Neutrophil (primary cell): ENCODE measurements around the gene FHOD3.

Source experiments
- H3K27ac ChIP-seq: fragments of 200-600 bp; sonication (generic); 2 replicates; pipeline ENCODE4 v1.5.1; 2016; ENCODE audit warnings: mild to moderate bottlenecking, moderate library complexity
- H3K27me3 ChIP-seq: fragments of 200-600 bp; sonication (generic); 2 replicates; pipeline ENCODE4 v1.6.0; 2016; ENCODE audit warnings: mild to moderate bottlenecking
- H3K36me3 ChIP-seq: fragments of 200-600 bp; sonication (generic); 2 replicates; pipeline ENCODE4 v1.5.1; 2017
- H3K4me1 ChIP-seq, 2 experiments: fragments of 200-600 bp in 1 of 2; sonication (generic) in 1 of 2; 1 replicate in 1 of 2; 2 replicates in 1 of 2; pipeline versions ENCODE4 v1.5.1 to v1.6.1; 2013 to 2016; ENCODE audit warnings: low read depth in 1 of 2, low read length in 1 of 2, mild to moderate bottlenecking in 1 of 2, moderate library complexity in 1 of 2; ENCODE audit not compliant: control insufficient read depth in 1 of 2, insufficient read depth in 1 of 2
- H3K4me3 ChIP-seq, 2 experiments: fragments of 200-600 bp in 1 of 2; sonication (generic) in 1 of 2; 1 replicate in 1 of 2; 2 replicates in 1 of 2; pipeline ENCODE4 v1.5.1; 2013 to 2016; ENCODE audit warnings: low read depth in 1 of 2, low read length in 1 of 2, mild to moderate bottlenecking in 1 of 2, moderate library complexity in 1 of 2
- H3K9me3 ChIP-seq: fragments of 200-600 bp; sonication (generic); 2 replicates; pipeline ENCODE4 v1.5.1; 2016
- CTCF ChIP-seq: fragments of 200-600 bp; sonication (generic); IDR thresholded peaks from 2 replicates; pipeline ENCODE4 v1.5.1; 2016; ENCODE audit warnings: antibody characterized with exemption

The FHOD3 gene

GRCh38 chr18:36772241-36772723 lies 474.8 kb downstream of the FHOD3 start:
- H3K36me3 ChIP-seq = no peaks in the 10 kb centered on the region
- no peaks in the 10 kb centered on the region for H3K4me1 ChIP-seq
- H3K27me3 ChIP-seq = no peaks in the 10 kb centered on the region
- TF ChIP-seq CTCF = no peak
- no peaks in the 10 kb centered on the region for H3K9me3 ChIP-seq
- no peak overlapping the region for H3K27ac ChIP-seq
- H3K4me3 ChIP-seq = no peak overlapping the region

GRCh38 chr18:36775396-36775795 lies 477.9 kb downstream of the FHOD3 start:
- no peaks in the 10 kb centered on the region for H3K4me1 ChIP-seq
- no peaks in the 10 kb centered on the region for H3K9me3 ChIP-seq
- no peak for TF ChIP-seq CTCF
- no peak overlapping the region for H3K27ac ChIP-seq
- H3K36me3 ChIP-seq = no peaks in the 10 kb centered on the region
- no peaks in the 10 kb centered on the region for H3K27me3 ChIP-seq
- no peak overlapping the region for H3K4me3 ChIP-seq

- no peaks in the 10 kb centered on the region for H3K4me1 ChIP-seq
- H3K36me3 ChIP-seq = no peaks in the 10 kb centered on the region
- no peak overlapping the region for H3K4me3 ChIP-seq
- no peak for TF ChIP-seq CTCF
- no peaks in the 10 kb centered on the region for H3K27me3 ChIP-seq
- no peak overlapping the region for H3K27ac ChIP-seq
- H3K9me3 ChIP-seq = no peaks in the 10 kb centered on the region
These were observed 479.1 kb downstream of the FHOD3 start for GRCh38 chr18:36776650-36777049.

GRCh38 chr18:36777566-36777965 lies 480.1 kb downstream of the FHOD3 start:
- TF ChIP-seq CTCF = no peak
- H3K4me3 ChIP-seq = no peak overlapping the region
- H3K9me3 ChIP-seq = no peaks in the 10 kb centered on the region
- no peak overlapping the region for H3K27ac ChIP-seq
- no peaks in the 10 kb centered on the region for H3K4me1 ChIP-seq
- no peaks in the 10 kb centered on the region for H3K36me3 ChIP-seq
- no peaks in the 10 kb centered on the region for H3K27me3 ChIP-seq

GRCh38 chr18:36780748-36781147 lies 483.2 kb downstream of the FHOD3 start:
- H3K36me3 ChIP-seq = no peaks in the 10 kb centered on the region
- H3K9me3 ChIP-seq = no peaks in the 10 kb centered on the region
- H3K4me3 ChIP-seq = no peak overlapping the region
- no peaks in the 10 kb centered on the region for H3K4me1 ChIP-seq
- no peak overlapping the region for H3K27ac ChIP-seq
- TF ChIP-seq CTCF = no peak
- no peaks in the 10 kb centered on the region for H3K27me3 ChIP-seq

- no peak overlapping the region for H3K27ac ChIP-seq
- no peaks in the 10 kb centered on the region for H3K36me3 ChIP-seq
- H3K4me1 ChIP-seq = no peaks in the 10 kb centered on the region
- no peaks in the 10 kb centered on the region for H3K9me3 ChIP-seq
- TF ChIP-seq CTCF = no peak
- H3K4me3 ChIP-seq = no peak overlapping the region
- no peaks in the 10 kb centered on the region for H3K27me3 ChIP-seq
These were observed 485.2 kb downstream of the FHOD3 start for GRCh38 chr18:36782710-36783109.
